ENCODE data around the gene GOLGA3.

DNA sequence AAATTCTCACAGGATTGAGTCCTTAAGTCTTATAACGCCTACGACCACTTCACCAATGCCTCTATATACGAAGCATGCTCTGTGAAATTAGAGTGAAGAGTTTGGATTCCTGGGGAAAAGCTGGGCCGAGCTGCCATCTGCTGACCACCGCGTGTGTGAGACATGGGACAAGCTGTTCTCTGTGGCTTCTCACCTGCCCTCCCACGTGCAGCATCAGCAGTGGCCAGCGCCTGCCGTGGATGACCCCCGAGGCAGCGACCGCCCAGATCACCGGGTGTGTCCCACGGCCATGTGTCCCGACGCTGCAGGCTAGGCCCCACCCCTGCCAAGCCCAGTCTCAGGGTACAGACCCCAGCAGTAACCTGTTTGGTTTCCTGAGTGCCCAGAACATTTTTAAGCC is 21.6 kb upstream of the GOLGA3 start:
- no peak for TF ChIP-seq ELF4 (IDR thresholded peaks at IDR 0.05)
- no peak for TF ChIP-seq BHLHE40 (IDR thresholded peaks at IDR 0.05; ENCODE audit: borderline replicate concordance)

All from HEK293T (cell line).